Glutamatergic neuron (in vitro differentiated cells): ENCODE measurements around the gene TCEAL9. TPM values are rescaled to one million over a fixed set of nuclear protein-coding genes. Genes with fewer than 3 reads are reported as not detected.
A peak's percentile ranks its signal among the peaks of the same experiment; 100 is the strongest.
"Not testable (repeated sequence)": the region's sequence is repeated elsewhere in the genome, so short reads cannot be mapped to it uniquely, and the experiment has no call there.

ENCODE experiments used
- DNase-seq: peaks from one replicate; pipeline ENCODE4 v3.0.0; 2022
- H3K27ac Mint-ChIP-seq: one replicate; pipeline ENCODE4 v1.8.0; 2020; ENCODE audit warnings: mild to moderate bottlenecking, mixed read lengths, inconsistent platforms; ENCODE audit not compliant: unreplicated experiment
- H3K27me3 Mint-ChIP-seq: one replicate; pipeline ENCODE4 v1.8.0; 2020; ENCODE audit warnings: mild to moderate bottlenecking, moderate library complexity, mixed read lengths, inconsistent platforms; ENCODE audit not compliant: unreplicated experiment
- H3K36me3 Mint-ChIP-seq: one replicate; pipeline ENCODE4 v1.8.0; 2020; ENCODE audit warnings: mild to moderate bottlenecking, mixed read lengths, inconsistent platforms; ENCODE audit not compliant: unreplicated experiment
- H3K4me1 Mint-ChIP-seq: one replicate; pipeline ENCODE4 v1.8.0; 2020; ENCODE audit warnings: mild to moderate bottlenecking, low read depth, mixed read lengths, inconsistent platforms; ENCODE audit not compliant: unreplicated experiment
- H3K4me3 Mint-ChIP-seq: one replicate; pipeline ENCODE4 v1.8.0; 2020; ENCODE audit warnings: mild to moderate bottlenecking, mixed read lengths, inconsistent platforms; ENCODE audit not compliant: unreplicated experiment
- H3K9me3 Mint-ChIP-seq: one replicate; pipeline ENCODE4 v1.8.0; 2020; ENCODE audit warnings: mild to moderate bottlenecking, moderate library complexity, mixed read lengths, inconsistent platforms; ENCODE audit not compliant: unreplicated experiment
- CTCF ChIP-seq: fragments of 200-600 bp; sonication (generic); IDR thresholded peaks from one replicate; pipeline ENCODE4 v1.5.0; 2021; ENCODE audit not compliant: partially characterized antibody, unreplicated experiment
- total RNA-seq: library from RNA; stranded (reverse); fragmentation: NEBNext Ultra II Directional; extraction: Animal tissue kit (Norgen Biotek cat#: 25700); gene quantifications from one replicate; pipeline ENCODE4 v1.2.1, GENCODE V29; 2021; ENCODE audit not compliant: unreplicated experiment

The TCEAL9 gene
- total RNA-seq, 1 donor from 2014 or later = 27.0 TPM

- no peaks in the 10 kb centered on the region for H3K9me3 Mint-ChIP-seq
- no peak for DNase-seq
- no peaks in the 10 kb centered on the region for H3K4me1 Mint-ChIP-seq
- TF ChIP-seq CTCF = no peak
- H3K36me3 Mint-ChIP-seq = no peaks in the 10 kb centered on the region
- peaks cover 4% of the 10 kb centered on the region for H3K27me3 Mint-ChIP-seq
- no peak overlapping the region for H3K27ac Mint-ChIP-seq
- H3K4me3 Mint-ChIP-seq = no peak overlapping the region
Measured at GRCh38 chrX:103347682-103348397, 8.5 kb upstream of the TCEAL9 start.

GRCh38 chrX:103356858-103357257, 552 bp downstream of the TCEAL9 start:
- Mint-ChIP-seq H3K4me1 (peaks cover 3% of the 10 kb centered on the region), H3K27me3 (peaks cover 2% of the 10 kb centered on the region), H3K27ac (peak overlapping the region; percentile 98), H3K36me3 (no peaks in the 10 kb centered on the region), H3K4me3 (peak overlapping the region; percentile 96), H3K9me3 (no peaks in the 10 kb centered on the region)
- DNase-seq = peak; percentile 24
- TF ChIP-seq CTCF = no peak

- peak overlapping the region; percentile 96 for H3K4me3 Mint-ChIP-seq
- peaks cover 3% of the 10 kb centered on the region for H3K4me1 Mint-ChIP-seq
- DNase-seq = no peak
- no peak for TF ChIP-seq CTCF
- peaks cover 2% of the 10 kb centered on the region for H3K27me3 Mint-ChIP-seq
- no peaks in the 10 kb centered on the region for H3K9me3 Mint-ChIP-seq
- no peaks in the 10 kb centered on the region for H3K36me3 Mint-ChIP-seq
- peak overlapping the region; percentile 73 for H3K27ac Mint-ChIP-seq
Measured at GRCh38 chrX:103357871-103358270, 1.6 kb downstream of the TCEAL9 start.

- H3K4me3 Mint-ChIP-seq = not testable (repeated sequence)
Measured at GRCh38 chrX:103359605-103360004, 3.3 kb downstream of the TCEAL9 start.

GRCh38 chrX:103360092-103360491, 3.8 kb downstream of the TCEAL9 start:
- Mint-ChIP-seq H3K27ac (peak overlapping the region; percentile 28), H3K9me3 (no peaks in the 10 kb centered on the region), H3K4me1 (peaks cover 3% of the 10 kb centered on the region), H3K36me3 (no peaks in the 10 kb centered on the region), H3K4me3 (no peak overlapping the region), H3K27me3 (peaks cover 2% of the 10 kb centered on the region)
- TF ChIP-seq CTCF = no peak
- DNase-seq = no peak

More at GRCh38 chrX:103359605-103360004, 3.3 kb downstream of the TCEAL9 start:
- DNase-seq, H3K9me3 Mint-ChIP-seq, H3K4me1 Mint-ChIP-seq, H3K27ac Mint-ChIP-seq, H3K36me3 Mint-ChIP-seq, H3K27me3 Mint-ChIP-seq: not testable (repeated sequence)
